GM12891 (cell line): Measurements from ENCODE around the gene SMPD1.

Experiments
- PAX5 ChIP-seq: IDR thresholded peaks from 2 replicates; pipeline ENCODE4 v1.6.1; 2011; ENCODE audit warnings: low read length, moderate library complexity, mild to moderate bottlenecking; ENCODE audit not compliant: insufficient read depth, severe bottlenecking
- POLR2A ChIP-seq: IDR thresholded peaks from 2 replicates; pipeline ENCODE4 v1.6.1; 2011; ENCODE audit warnings: low read depth, low read length, control low read depth
- POLR2AphosphoS5 ChIP-seq: IDR thresholded peaks from 2 replicates; pipeline ENCODE4 v1.6.1; 2011; ENCODE audit warnings: low read depth, low read length, control low read depth
- POU2F2 ChIP-seq: IDR thresholded peaks from 2 replicates; pipeline ENCODE4 v1.6.1; 2011; ENCODE audit warnings: low read depth, mild to moderate bottlenecking, control low read depth, low read length, moderate library complexity
- SPI1 ChIP-seq: IDR thresholded peaks from 2 replicates; pipeline ENCODE4 v1.6.1; 2011; ENCODE audit warnings: low read depth, low read length, control low read depth
- TAF1 ChIP-seq: IDR thresholded peaks from 2 replicates; pipeline ENCODE4 v1.6.1; 2011; ENCODE audit warnings: low read depth, low read length, control low read depth

- TF ChIP-seq POLR2A (no peak), TAF1 (no peak), SPI1 (no peak), POLR2AphosphoS5 (no peak), POU2F2 (no peak), PAX5 (no peak)
These were observed 33.7 kb upstream of the SMPD1 start for GRCh38 chr11:6356503-6357055.
